ENCODE results near the gene GGA3. TPM values are rescaled to one million over a fixed set of nuclear protein-coding genes. Genes with fewer than 3 reads are reported as not detected.

Gene GGA3
- polyA plus RNA-seq, 1 donor from 2014 or later: 15.7 TPM

- H3K9me3 ChIP-seq (ENCODE audit: low read length): no peaks in the 10 kb centered on the region
- no peaks in the 10 kb centered on the region for H4K20me1 ChIP-seq (ENCODE audit: insufficient read depth)
- TF ChIP-seq MXI1 (conservative IDR thresholded peaks at IDR 0.05; ENCODE audit: poor library complexity, severe bottlenecking) (no peak), EP300 (conservative IDR thresholded peaks at IDR 0.05; ENCODE audit: poor library complexity, severe bottlenecking) (no peak), EZH2 (IDR thresholded peaks at IDR 0.05; ENCODE audit: borderline replicate concordance, insufficient read depth, low read length, poor library complexity, severe bottlenecking) (no peak), POLR2AphosphoS5 (IDR thresholded peaks at IDR 0.05) (no peak), SMC3 (conservative IDR thresholded peaks at IDR 0.05; ENCODE audit: poor library complexity) (no peak), CTCF (IDR thresholded peaks at IDR 0.05; ENCODE audit: poor library complexity, severe bottlenecking) (no peak), REST (IDR thresholded peaks at IDR 0.05; ENCODE audit: borderline replicate concordance) (no peak)
- H3K9me2 ChIP-seq (ENCODE audit: insufficient read depth, low read length): no peaks in the 10 kb centered on the region
- H3K36me3 ChIP-seq (ENCODE audit: insufficient read depth, low read length): no peaks in the 10 kb centered on the region
- H3K27me3 ChIP-seq (ENCODE audit: insufficient read depth, low read depth, low read length): no peaks in the 10 kb centered on the region
- no peak overlapping the region for H3K9ac ChIP-seq (ENCODE audit: low read length)
- no peak overlapping the region for H3K4me3 ChIP-seq (ENCODE audit: low read length)
- no peaks in the 10 kb centered on the region for H3F3A ChIP-seq (ENCODE audit: insufficient read depth, low read length, poor library complexity, severe bottlenecking)
- H2AFZ ChIP-seq (ENCODE audit: low read depth, low read length): no peak overlapping the region
- no peak overlapping the region for H3K4me2 ChIP-seq (ENCODE audit: low read length)
- H3K27ac ChIP-seq (ENCODE audit: low read length): no peak overlapping the region
- H3K79me2 ChIP-seq (replicated peaks; ENCODE audit: insufficient read depth, low read length): peaks cover 12% of the 10 kb centered on the region
Measured at GRCh38 chr17:75266316-75267152, 5.1 kb upstream of the GGA3 start.

DNA sequence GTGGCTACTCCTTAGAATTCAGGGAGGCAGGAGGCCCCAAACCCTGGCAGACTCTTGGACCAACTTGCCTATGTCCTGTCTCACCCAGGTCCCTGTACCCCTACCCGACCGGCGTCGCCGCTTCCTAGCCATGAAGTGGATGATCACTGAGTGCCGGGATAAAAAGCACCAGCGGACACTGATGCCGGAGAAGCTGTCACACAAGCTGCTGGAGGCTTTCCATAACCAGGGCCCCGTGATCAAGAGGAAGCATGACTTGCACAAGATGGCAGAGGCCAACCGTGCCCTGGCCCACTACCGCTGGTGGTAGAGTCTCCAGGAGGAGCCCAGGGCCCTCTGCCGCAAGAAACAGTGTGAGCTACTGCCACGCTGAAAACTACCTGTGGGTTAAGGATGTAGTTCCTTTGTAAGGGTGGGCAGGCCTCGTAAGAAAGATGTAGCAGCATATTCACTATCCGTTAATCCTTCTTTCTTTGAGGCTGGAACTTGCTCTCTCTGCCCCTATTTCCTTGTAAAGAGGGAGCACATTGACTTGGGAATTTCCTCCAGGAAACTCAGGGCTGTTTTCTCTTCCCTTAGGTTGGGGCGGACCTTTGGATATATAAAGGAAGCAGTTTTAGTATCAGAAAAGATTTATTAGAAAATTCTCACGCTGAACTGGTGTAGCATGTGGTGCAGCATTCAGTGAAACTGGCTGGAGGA is 4.4 kb upstream of the GGA3 start:
- no peak for TF ChIP-seq REST (IDR thresholded peaks at IDR 0.05; ENCODE audit: borderline replicate concordance)
- no peak for TF ChIP-seq POLR2AphosphoS5 (IDR thresholded peaks at IDR 0.05)
- TF ChIP-seq SMC3 (conservative IDR thresholded peaks at IDR 0.05; ENCODE audit: poor library complexity): no peak
- no peak for TF ChIP-seq EP300 (conservative IDR thresholded peaks at IDR 0.05; ENCODE audit: poor library complexity, severe bottlenecking)
- TF ChIP-seq TAF1 (IDR thresholded peaks at IDR 0.05; ENCODE audit: low read depth): no peak
- Histone ChIP-seq H3K27me3 (ENCODE audit: insufficient read depth, low read depth, low read length) (no peaks in the 10 kb centered on the region), H3K27ac (ENCODE audit: low read length) (no peak overlapping the region), H3K36me3 (ENCODE audit: insufficient read depth, low read length) (no peaks in the 10 kb centered on the region), H2AFZ (ENCODE audit: low read depth, low read length) (no peak overlapping the region), H3K9ac (ENCODE audit: low read length) (no peak overlapping the region), H3F3A (ENCODE audit: insufficient read depth, low read length, poor library complexity, severe bottlenecking) (no peaks in the 10 kb centered on the region), H3K4me2 (ENCODE audit: low read length) (no peak overlapping the region), H3K4me3 (ENCODE audit: low read length) (no peak overlapping the region), H3K79me2 (replicated peaks; ENCODE audit: insufficient read depth, low read length) (peaks cover 14% of the 10 kb centered on the region), H3K9me3 (ENCODE audit: low read length) (no peaks in the 10 kb centered on the region), H4K20me1 (ENCODE audit: insufficient read depth) (no peaks in the 10 kb centered on the region), H3K9me2 (ENCODE audit: insufficient read depth, low read length) (no peaks in the 10 kb centered on the region)

Measured in neural cell (in vitro differentiated cells).